Measurements from ENCODE around the gene TAF1B. TPM values are rescaled to one million over a fixed set of nuclear protein-coding genes. Genes with fewer than 3 reads are reported as not detected.
"Not testable (repeated sequence)": the region's sequence is repeated elsewhere in the genome, so short reads cannot be mapped to it uniquely, and the experiment has no call there.

The TAF1B gene
- total RNA-seq, 1 donor: 13.7 TPM

- no peak overlapping the region for H3K4me3 ChIP-seq (ENCODE audit: low read length)
- H3K27me3 ChIP-seq (ENCODE audit: insufficient read depth, low read length): no peaks in the 10 kb centered on the region
- peaks cover 18% of the 10 kb centered on the region for H3K4me1 ChIP-seq (ENCODE audit: insufficient read depth, low read length)
- no peaks in the 10 kb centered on the region for H3K9me3 ChIP-seq (ENCODE audit: low read depth, low read length)
These were observed 28.2 kb upstream of the TAF1B start for GRCh38 chr2:9815076-9815475.

- Histone ChIP-seq H3K4me3 (ENCODE audit: low read length) (no peak overlapping the region), H3K27me3 (ENCODE audit: insufficient read depth, low read length) (no peaks in the 10 kb centered on the region), H3K4me1 (ENCODE audit: insufficient read depth, low read length) (peaks cover 18% of the 10 kb centered on the region), H3K9me3 (ENCODE audit: low read depth, low read length) (no peaks in the 10 kb centered on the region)
These were observed 27.4 kb upstream of the TAF1B start for GRCh38 chr2:9815844-9816279.

- no peaks in the 10 kb centered on the region for H3K9me3 ChIP-seq (ENCODE audit: low read depth, low read length)
- H3K4me1 ChIP-seq (ENCODE audit: insufficient read depth, low read length): peaks cover 11% of the 10 kb centered on the region
- H3K4me3 ChIP-seq (ENCODE audit: low read length): no peak overlapping the region
- H3K27me3 ChIP-seq (ENCODE audit: insufficient read depth, low read length): no peaks in the 10 kb centered on the region
These were observed 25.2 kb upstream of the TAF1B start for GRCh38 chr2:9818097-9818496.

- Histone ChIP-seq H3K4me3 (ENCODE audit: low read length) (no peak overlapping the region), H3K4me1 (ENCODE audit: insufficient read depth, low read length) (no peaks in the 10 kb centered on the region), H3K9me3 (ENCODE audit: low read depth, low read length) (no peaks in the 10 kb centered on the region), H3K27me3 (ENCODE audit: insufficient read depth, low read length) (no peaks in the 10 kb centered on the region)
These were observed 23.7 kb upstream of the TAF1B start for GRCh38 chr2:9819551-9819950.

- Histone ChIP-seq H3K27me3 (ENCODE audit: insufficient read depth, low read length) (no peaks in the 10 kb centered on the region), H3K9me3 (ENCODE audit: low read depth, low read length) (no peaks in the 10 kb centered on the region), H3K4me1 (ENCODE audit: insufficient read depth, low read length) (no peaks in the 10 kb centered on the region), H3K4me3 (ENCODE audit: low read length) (no peak overlapping the region)
These were observed 23.0 kb upstream of the TAF1B start for GRCh38 chr2:9820020-9820973.

GRCh38 chr2:9821805-9822445 lies 21.3 kb upstream of the TAF1B start:
- Histone ChIP-seq H3K27me3 (ENCODE audit: insufficient read depth, low read length) (no peaks in the 10 kb centered on the region), H3K4me1 (ENCODE audit: insufficient read depth, low read length) (no peaks in the 10 kb centered on the region), H3K4me3 (ENCODE audit: low read length) (no peak overlapping the region), H3K9me3 (ENCODE audit: low read depth, low read length) (no peaks in the 10 kb centered on the region)

GRCh38 chr2:9824441-9824840 lies 18.8 kb upstream of the TAF1B start:
- Histone ChIP-seq H3K4me3 (ENCODE audit: low read length) (no peak overlapping the region), H3K27me3 (ENCODE audit: insufficient read depth, low read length) (no peaks in the 10 kb centered on the region), H3K9me3 (ENCODE audit: low read depth, low read length) (no peaks in the 10 kb centered on the region), H3K4me1 (ENCODE audit: insufficient read depth, low read length) (no peaks in the 10 kb centered on the region)

- H3K9me3 ChIP-seq (ENCODE audit: low read depth, low read length): no peaks in the 10 kb centered on the region
- no peaks in the 10 kb centered on the region for H3K4me1 ChIP-seq (ENCODE audit: insufficient read depth, low read length)
- no peak overlapping the region for H3K4me3 ChIP-seq (ENCODE audit: low read length)
- H3K27me3 ChIP-seq (ENCODE audit: insufficient read depth, low read length): no peaks in the 10 kb centered on the region
These were observed 18.1 kb upstream of the TAF1B start for GRCh38 chr2:9824956-9825720.

- Histone ChIP-seq H3K27me3 (ENCODE audit: insufficient read depth, low read length) (no peaks in the 10 kb centered on the region), H3K9me3 (ENCODE audit: low read depth, low read length) (no peaks in the 10 kb centered on the region), H3K4me1 (ENCODE audit: insufficient read depth, low read length) (no peaks in the 10 kb centered on the region), H3K4me3 (ENCODE audit: low read length) (no peak overlapping the region)
These were observed 17.1 kb upstream of the TAF1B start for GRCh38 chr2:9826208-9826607.

- Histone ChIP-seq H3K27me3 (ENCODE audit: insufficient read depth, low read length) (no peaks in the 10 kb centered on the region), H3K4me1 (ENCODE audit: insufficient read depth, low read length) (no peaks in the 10 kb centered on the region), H3K4me3 (ENCODE audit: low read length) (no peak overlapping the region), H3K9me3 (ENCODE audit: low read depth, low read length) (no peaks in the 10 kb centered on the region)
These were observed 12.4 kb upstream of the TAF1B start for GRCh38 chr2:9830685-9831410.

- H3K27me3 ChIP-seq (ENCODE audit: insufficient read depth, low read length): no peaks in the 10 kb centered on the region
- H3K4me3 ChIP-seq (ENCODE audit: low read length): no peak overlapping the region
- H3K4me1 ChIP-seq (ENCODE audit: insufficient read depth, low read length): no peaks in the 10 kb centered on the region
- H3K9me3 ChIP-seq (ENCODE audit: low read depth, low read length): no peaks in the 10 kb centered on the region
These were observed 11.6 kb upstream of the TAF1B start for GRCh38 chr2:9831670-9832069.

- no peaks in the 10 kb centered on the region for H3K27me3 ChIP-seq (ENCODE audit: insufficient read depth, low read length)
- H3K4me1 ChIP-seq (ENCODE audit: insufficient read depth, low read length): no peaks in the 10 kb centered on the region
- H3K9me3 ChIP-seq (ENCODE audit: low read depth, low read length): no peaks in the 10 kb centered on the region
- H3K4me3 ChIP-seq (ENCODE audit: low read length): no peak overlapping the region
These were observed 10.7 kb upstream of the TAF1B start for GRCh38 chr2:9832586-9832985.

GRCh38 chr2:9835068-9835467 lies 8.2 kb upstream of the TAF1B start:
- not testable (repeated sequence) for H3K9me3 ChIP-seq (ENCODE audit: low read depth, low read length); H3K4me1 ChIP-seq (ENCODE audit: insufficient read depth, low read length); H3K4me3 ChIP-seq (ENCODE audit: low read length); H3K27me3 ChIP-seq (ENCODE audit: insufficient read depth, low read length)

GRCh38 chr2:9836074-9836473 lies 7.2 kb upstream of the TAF1B start:
- Histone ChIP-seq H3K4me3 (ENCODE audit: low read length) (no peak overlapping the region), H3K4me1 (ENCODE audit: insufficient read depth, low read length) (no peaks in the 10 kb centered on the region)

More at GRCh38 chr2:9836074-9836473, 7.2 kb upstream of the TAF1B start:
- H3K9me3 ChIP-seq (ENCODE audit: low read depth, low read length): no peaks in the 10 kb centered on the region
- no peaks in the 10 kb centered on the region for H3K27me3 ChIP-seq (ENCODE audit: insufficient read depth, low read length)
